HEK293 (cell line): ENCODE data around the gene ARHGEF28.

Source experiments
- CTCF ChIA-PET: fragments of 350-600 bp; formaldehyde crosslinking; extraction: SDS; loops from one replicate; lab custom pipeline; 2021; ENCODE audit warnings: antibody characterized with exemption; lab: Yijun Ruan, JAX
- POLR2A ChIA-PET: fragments of 300-600 bp; formaldehyde crosslinking; extraction: SDS; loops from one replicate; lab custom pipeline; 2020; ENCODE audit warnings: antibody characterized with exemption, inconsistent platforms; lab: Yijun Ruan, JAX
- H3K27ac ChIP-seq: fragments of 200-500 bp; sonication (Bioruptor generic); 2 replicates; pipeline ENCODE4 v1.5.1; 2014; ENCODE audit warnings: low read depth, low read length, control low read depth, inconsistent platforms; ENCODE audit errors: extremely low read depth
- H3K36me3 ChIP-seq, 2 experiments: fragments of 200-500 bp in 1 of 2; sonication (Bioruptor generic) in 1 of 2; 1 replicate in 1 of 2; 2 replicates in 1 of 2; pipeline ENCODE4 v1.5.1; 2014 to 2017; ENCODE audit warnings: inconsistent platforms in 2 of 2, low read length in 2 of 2; ENCODE audit not compliant: control insufficient read depth in 2 of 2, insufficient read depth in 1 of 2
- H3K4me1 ChIP-seq: fragments of 200-500 bp; sonication (Bioruptor generic); 2 replicates; pipeline ENCODE4 v1.5.1; 2014; ENCODE audit warnings: mild to moderate bottlenecking, low read length, inconsistent platforms; ENCODE audit not compliant: control insufficient read depth, insufficient read depth
- H3K4me3 ChIP-seq: 2 replicates; pipeline ENCODE4 v1.5.1; 2011; ENCODE audit warnings: low read depth, mild to moderate bottlenecking, control low read depth, low read length, moderate library complexity
- H3K9me3 ChIP-seq: fragments of 200-500 bp; sonication (Bioruptor generic); 2 replicates; pipeline ENCODE4 v1.5.1; 2014; ENCODE audit warnings: low read depth, low read length, inconsistent platforms; ENCODE audit not compliant: control insufficient read depth, insufficient read depth
- SP2 ChIP-seq: fragments of 450-650 bp; formaldehyde crosslinking; IDR thresholded peaks from 2 replicates; pipeline ENCODE4 v1.5.1; 2016; ENCODE audit warnings: missing biosample characterization, missing genetic modification characterization
- SP7 ChIP-seq: fragments of 450-650 bp; formaldehyde crosslinking; IDR thresholded peaks from 2 replicates; pipeline ENCODE4 v1.5.1; 2016; ENCODE audit warnings: missing biosample characterization, missing genetic modification characterization
- ZBTB48 ChIP-seq: fragments of 450-650 bp; formaldehyde crosslinking; IDR thresholded peaks from 2 replicates; pipeline ENCODE4 v1.5.1; 2016; ENCODE audit warnings: missing biosample characterization, missing genetic modification characterization
- ZFP69B ChIP-seq: fragments of 450-650 bp; formaldehyde crosslinking; IDR thresholded peaks from 2 replicates; pipeline ENCODE4 v1.5.1; 2016; ENCODE audit warnings: missing biosample characterization, missing genetic modification characterization
- ZNF501 ChIP-seq: fragments of 450-650 bp; formaldehyde crosslinking; IDR thresholded peaks from 2 replicates; pipeline ENCODE4 v1.5.1; 2016; ENCODE audit warnings: missing biosample characterization, missing genetic modification characterization
- ZNF521 ChIP-seq: fragments of 450-650 bp; formaldehyde crosslinking; IDR thresholded peaks from 2 replicates; pipeline ENCODE4 v1.5.1; 2017; ENCODE audit warnings: missing biosample characterization, mild to moderate bottlenecking, missing genetic modification characterization
- ZNF529 ChIP-seq: fragments of 450-650 bp; formaldehyde crosslinking; IDR thresholded peaks from 2 replicates; pipeline ENCODE4 v1.5.1; 2017; ENCODE audit warnings: missing genetic modification characterization, missing biosample characterization; ENCODE audit not compliant: insufficient replicate concordance
- ZNF548 ChIP-seq: fragments of 450-650 bp; formaldehyde crosslinking; IDR thresholded peaks from 2 replicates; pipeline ENCODE4 v1.5.1; 2016; ENCODE audit warnings: missing biosample characterization, missing genetic modification characterization
- ZNF596 ChIP-seq: fragments of 450-650 bp; IDR thresholded peaks from 2 replicates; pipeline ENCODE4 v1.5.0; 2018; ENCODE audit warnings: missing biosample characterization, mild to moderate bottlenecking, missing genetic modification characterization, moderate library complexity
- ZNF776 ChIP-seq: fragments of 450-650 bp; formaldehyde crosslinking; IDR thresholded peaks from 2 replicates; pipeline ENCODE4 v1.5.0; 2017; ENCODE audit warnings: missing biosample characterization, missing genetic modification characterization, borderline replicate concordance
- ZNF777 ChIP-seq: fragments of 450-650 bp; formaldehyde crosslinking; IDR thresholded peaks from 2 replicates; pipeline ENCODE4 v1.5.1; 2017; ENCODE audit warnings: missing biosample characterization, missing genetic modification characterization, borderline replicate concordance
- ZNF785 ChIP-seq: fragments of 450-650 bp; formaldehyde crosslinking; IDR thresholded peaks from 2 replicates; pipeline ENCODE4 v1.5.1; 2016; ENCODE audit warnings: missing biosample characterization, missing genetic modification characterization
- TF ChIP-seq, protein P1 (sequence below): fragments of 450-650 bp; formaldehyde crosslinking; IDR thresholded peaks from 2 replicates; pipeline ENCODE4 v1.5.1; 2016; ENCODE audit warnings: missing biosample characterization, missing genetic modification characterization
- TF ChIP-seq, protein P2 (sequence below): fragments of 450-650 bp; formaldehyde crosslinking; IDR thresholded peaks from 2 replicates; pipeline ENCODE4 v1.5.1; 2017; ENCODE audit warnings: missing biosample characterization, missing genetic modification characterization
- TF ChIP-seq, protein P3 (sequence below): fragments of 450-650 bp; formaldehyde crosslinking; IDR thresholded peaks from 2 replicates; pipeline ENCODE4 v1.5.1; 2017; ENCODE audit warnings: missing biosample characterization, missing genetic modification characterization
- TF ChIP-seq, protein P4 (sequence below): IDR thresholded peaks from 2 replicates; pipeline ENCODE4 v1.6.1; 2011; ENCODE audit warnings: mild to moderate bottlenecking, low read depth, low read length, borderline replicate concordance

The ARHGEF28 gene

DNA sequence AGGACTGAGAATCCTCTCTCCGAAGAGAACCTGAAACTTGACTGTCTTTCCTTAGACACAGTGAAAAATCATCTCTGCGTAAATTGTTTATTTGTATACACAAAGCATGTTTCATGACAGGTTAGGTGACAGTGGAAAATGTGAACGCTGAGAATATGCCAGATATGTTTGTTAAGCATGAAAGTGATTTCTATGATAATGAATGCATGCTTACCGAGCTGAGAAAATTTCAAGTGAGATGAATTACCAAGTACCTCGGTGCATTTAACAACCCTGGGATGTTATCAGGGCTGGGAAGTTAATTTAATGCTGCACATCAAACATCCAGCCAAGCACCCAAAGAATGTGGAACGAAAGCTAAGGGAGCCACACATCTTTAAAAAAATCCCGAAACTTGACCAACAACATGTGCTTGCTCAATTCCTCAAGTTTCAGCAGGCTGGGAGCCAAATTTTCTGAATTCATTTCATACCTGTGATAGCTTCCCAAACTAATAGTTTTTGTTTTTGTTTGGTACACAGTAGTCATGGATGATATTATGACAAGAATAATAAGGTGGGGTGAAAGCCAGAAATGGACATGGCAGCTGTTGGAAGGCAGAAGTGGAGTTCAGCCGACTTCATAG, 336.9 kb downstream of the ARHGEF28 start:
- Histone ChIP-seq H3K36me3 (no peaks in the 10 kb centered on the region), H3K4me3 (no peak overlapping the region), H3K4me1 (no peaks in the 10 kb centered on the region), H3K9me3 (no peaks in the 10 kb centered on the region), H3K27ac (no peak overlapping the region)
- ChIA-PET POLR2A (no interaction called here), CTCF (interaction anchor here (0.5 kb wide), 1 partner anchor 516 kb away, joined by 3 read pairs; no protein-coding TSS in a partner anchor)
- TF ChIP-seq, protein P1, sequence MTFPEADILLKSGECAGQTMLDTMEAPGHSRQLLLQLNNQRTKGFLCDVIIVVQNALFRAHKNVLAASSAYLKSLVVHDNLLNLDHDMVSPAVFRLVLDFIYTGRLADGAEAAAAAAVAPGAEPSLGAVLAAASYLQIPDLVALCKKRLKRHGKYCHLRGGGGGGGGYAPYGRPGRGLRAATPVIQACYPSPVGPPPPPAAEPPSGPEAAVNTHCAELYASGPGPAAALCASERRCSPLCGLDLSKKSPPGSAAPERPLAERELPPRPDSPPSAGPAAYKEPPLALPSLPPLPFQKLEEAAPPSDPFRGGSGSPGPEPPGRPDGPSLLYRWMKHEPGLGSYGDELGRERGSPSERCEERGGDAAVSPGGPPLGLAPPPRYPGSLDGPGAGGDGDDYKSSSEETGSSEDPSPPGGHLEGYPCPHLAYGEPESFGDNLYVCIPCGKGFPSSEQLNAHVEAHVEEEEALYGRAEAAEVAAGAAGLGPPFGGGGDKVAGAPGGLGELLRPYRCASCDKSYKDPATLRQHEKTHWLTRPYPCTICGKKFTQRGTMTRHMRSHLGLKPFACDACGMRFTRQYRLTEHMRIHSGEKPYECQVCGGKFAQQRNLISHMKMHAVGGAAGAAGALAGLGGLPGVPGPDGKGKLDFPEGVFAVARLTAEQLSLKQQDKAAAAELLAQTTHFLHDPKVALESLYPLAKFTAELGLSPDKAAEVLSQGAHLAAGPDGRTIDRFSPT (tag by site-specific recombination) = no peak
- TF ChIP-seq ZNF548 (tag by site-specific recombination) = no peak
- no peak for TF ChIP-seq ZNF501
- no peak for TF ChIP-seq ZNF777 (tag by site-specific recombination)

DNA sequence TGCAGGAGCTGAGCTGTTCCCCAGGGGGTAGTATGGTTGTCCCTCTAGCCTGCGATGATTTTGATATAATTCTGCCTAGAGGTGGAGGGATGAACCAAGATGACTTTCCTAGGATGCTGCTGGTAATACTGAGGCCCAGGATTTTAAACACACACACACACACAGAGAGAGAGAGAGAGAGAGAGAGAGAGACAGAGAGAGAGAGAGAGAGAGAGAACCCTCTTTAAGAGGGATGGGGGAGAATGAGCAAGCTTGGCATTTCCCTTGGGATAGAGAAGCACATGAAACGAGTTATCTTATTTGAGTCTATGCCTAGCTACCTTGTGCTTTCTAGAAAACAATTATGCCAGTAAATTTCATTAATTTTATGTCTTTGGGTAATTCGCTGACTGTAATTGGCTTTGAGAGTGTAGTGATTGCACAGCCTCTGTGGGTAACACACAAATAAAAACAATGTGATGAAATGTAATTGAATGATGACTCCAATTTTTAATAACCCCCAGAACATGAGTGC, 338.4 kb downstream of the ARHGEF28 start:
- Histone ChIP-seq H3K27ac (no peak overlapping the region), H3K4me1 (peaks cover 10% of the 10 kb centered on the region), H3K9me3 (no peaks in the 10 kb centered on the region), H3K4me3 (no peak overlapping the region), H3K36me3 (no peaks in the 10 kb centered on the region)
- ChIA-PET POLR2A (no interaction called here), CTCF (interaction anchor here (0.7 to 1.1 kb wide), 2 partner anchors 13 to 25 kb away, joined by 3 to 6 read pairs; no protein-coding TSS in a partner anchor)
- no peak for TF ChIP-seq ZNF529 (tag by site-specific recombination)
- TF ChIP-seq, protein P2, sequence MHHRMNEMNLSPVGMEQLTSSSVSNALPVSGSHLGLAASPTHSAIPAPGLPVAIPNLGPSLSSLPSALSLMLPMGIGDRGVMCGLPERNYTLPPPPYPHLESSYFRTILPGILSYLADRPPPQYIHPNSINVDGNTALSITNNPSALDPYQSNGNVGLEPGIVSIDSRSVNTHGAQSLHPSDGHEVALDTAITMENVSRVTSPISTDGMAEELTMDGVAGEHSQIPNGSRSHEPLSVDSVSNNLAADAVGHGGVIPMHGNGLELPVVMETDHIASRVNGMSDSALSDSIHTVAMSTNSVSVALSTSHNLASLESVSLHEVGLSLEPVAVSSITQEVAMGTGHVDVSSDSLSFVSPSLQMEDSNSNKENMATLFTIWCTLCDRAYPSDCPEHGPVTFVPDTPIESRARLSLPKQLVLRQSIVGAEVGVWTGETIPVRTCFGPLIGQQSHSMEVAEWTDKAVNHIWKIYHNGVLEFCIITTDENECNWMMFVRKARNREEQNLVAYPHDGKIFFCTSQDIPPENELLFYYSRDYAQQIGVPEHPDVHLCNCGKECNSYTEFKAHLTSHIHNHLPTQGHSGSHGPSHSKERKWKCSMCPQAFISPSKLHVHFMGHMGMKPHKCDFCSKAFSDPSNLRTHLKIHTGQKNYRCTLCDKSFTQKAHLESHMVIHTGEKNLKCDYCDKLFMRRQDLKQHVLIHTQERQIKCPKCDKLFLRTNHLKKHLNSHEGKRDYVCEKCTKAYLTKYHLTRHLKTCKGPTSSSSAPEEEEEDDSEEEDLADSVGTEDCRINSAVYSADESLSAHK (tag by site-specific recombination) = no peak
- peak; percentile 92 for TF ChIP-seq ZNF596 (tag by site-specific recombination)
- TF ChIP-seq ZFP69B = no peak
- TF ChIP-seq, protein P3, sequence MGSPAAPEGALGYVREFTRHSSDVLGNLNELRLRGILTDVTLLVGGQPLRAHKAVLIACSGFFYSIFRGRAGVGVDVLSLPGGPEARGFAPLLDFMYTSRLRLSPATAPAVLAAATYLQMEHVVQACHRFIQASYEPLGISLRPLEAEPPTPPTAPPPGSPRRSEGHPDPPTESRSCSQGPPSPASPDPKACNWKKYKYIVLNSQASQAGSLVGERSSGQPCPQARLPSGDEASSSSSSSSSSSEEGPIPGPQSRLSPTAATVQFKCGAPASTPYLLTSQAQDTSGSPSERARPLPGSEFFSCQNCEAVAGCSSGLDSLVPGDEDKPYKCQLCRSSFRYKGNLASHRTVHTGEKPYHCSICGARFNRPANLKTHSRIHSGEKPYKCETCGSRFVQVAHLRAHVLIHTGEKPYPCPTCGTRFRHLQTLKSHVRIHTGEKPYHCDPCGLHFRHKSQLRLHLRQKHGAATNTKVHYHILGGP (tag by site-specific recombination) = peak; percentile 58

DNA sequence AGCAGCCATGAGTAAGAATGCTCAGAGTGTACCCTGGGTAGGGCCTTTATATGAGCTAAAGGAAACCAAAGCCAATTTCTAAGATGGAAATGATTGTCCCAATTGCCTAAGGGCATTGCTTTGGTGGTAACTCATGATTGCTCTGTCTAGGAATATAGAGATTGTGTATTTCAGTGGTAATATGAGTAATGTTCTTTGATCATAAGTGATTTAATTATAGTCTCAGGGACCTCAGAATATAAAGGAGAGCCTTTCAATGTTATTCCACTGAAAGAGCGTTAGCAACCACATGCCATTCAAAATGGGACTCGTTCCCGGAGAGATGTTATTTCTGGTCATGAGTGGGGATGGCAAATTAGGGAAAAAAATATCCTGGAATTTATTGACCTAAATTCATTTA, 340.5 kb downstream of the ARHGEF28 start:
- Histone ChIP-seq H3K36me3 (no peaks in the 10 kb centered on the region), H3K9me3 (no peaks in the 10 kb centered on the region), H3K27ac (no peak overlapping the region)
- POLR2A ChIA-PET = no interaction called here
- TF ChIP-seq ZNF785 (tag by site-specific recombination) = no peak
- no peak for TF ChIP-seq ZNF776 (tag by site-specific recombination)
- TF ChIP-seq SP7 (tag by site-specific recombination) = peak; percentile 70
- no peak for TF ChIP-seq SP2 (tag by site-specific recombination)
- TF ChIP-seq ZNF521 (tag by site-specific recombination) = no peak
- TF ChIP-seq, protein P4, sequence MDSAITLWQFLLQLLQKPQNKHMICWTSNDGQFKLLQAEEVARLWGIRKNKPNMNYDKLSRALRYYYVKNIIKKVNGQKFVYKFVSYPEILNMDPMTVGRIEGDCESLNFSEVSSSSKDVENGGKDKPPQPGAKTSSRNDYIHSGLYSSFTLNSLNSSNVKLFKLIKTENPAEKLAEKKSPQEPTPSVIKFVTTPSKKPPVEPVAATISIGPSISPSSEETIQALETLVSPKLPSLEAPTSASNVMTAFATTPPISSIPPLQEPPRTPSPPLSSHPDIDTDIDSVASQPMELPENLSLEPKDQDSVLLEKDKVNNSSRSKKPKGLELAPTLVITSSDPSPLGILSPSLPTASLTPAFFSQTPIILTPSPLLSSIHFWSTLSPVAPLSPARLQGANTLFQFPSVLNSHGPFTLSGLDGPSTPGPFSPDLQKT = no peak
- TF ChIP-seq, protein P3 (tag by site-specific recombination) = peak; percentile 70; the same call in 1 of the 2 replicates
- no peak for TF ChIP-seq ZBTB48
- TF ChIP-seq, all 188 proteins: peak for 2
- H3K4me3 ChIP-seq = no peak overlapping the region
- CTCF ChIA-PET = no interaction called here
- H3K4me1 ChIP-seq = peaks cover 22% of the 10 kb centered on the region
